NCI-H524 treated with DMSO at 0.1 percent for 48 hours (cell line): ENCODE measurements around the gene CTAGE6.
"Not testable (repeated sequence)": the region's sequence is repeated elsewhere in the genome, so short reads cannot be mapped to it uniquely, and the experiment has no call there.

ENCODE experiments used
- DNase-seq: peaks from one replicate; lab custom pipeline; 2025; lab: John Stamatoyannopoulos, UW

The CTAGE6 gene

DNA sequence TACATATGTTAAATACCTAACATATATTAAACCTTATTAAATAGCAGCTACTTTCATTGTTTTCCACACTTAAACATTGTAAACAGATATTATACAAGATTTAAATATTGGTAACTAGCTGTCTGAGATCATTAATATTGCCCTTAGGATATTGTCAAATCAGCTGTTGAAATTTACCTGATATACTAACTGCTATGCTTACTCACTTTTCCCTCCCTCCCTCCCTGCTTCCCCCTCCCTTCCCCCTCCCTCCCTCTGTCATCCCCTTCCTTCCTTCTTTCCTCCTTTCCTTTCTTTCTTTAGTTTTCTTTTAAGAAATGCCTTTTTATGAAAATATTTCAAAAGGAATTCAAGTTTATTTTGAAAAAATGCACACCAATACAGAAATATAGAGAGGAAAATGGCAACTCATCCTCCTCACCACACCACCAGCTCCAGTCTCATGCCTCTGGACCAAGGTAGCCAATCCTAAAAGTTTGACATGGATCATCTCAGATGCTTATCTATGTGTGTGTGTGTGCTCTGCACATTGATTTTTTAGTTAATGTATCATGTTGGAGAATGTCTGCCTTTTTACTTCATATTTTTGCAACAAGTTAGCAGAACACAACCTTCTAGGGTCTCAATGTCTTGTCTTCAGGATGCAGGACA lies 41.8 kb downstream of the CTAGE6 start:
- not testable (repeated sequence) for DNase-seq

DNA sequence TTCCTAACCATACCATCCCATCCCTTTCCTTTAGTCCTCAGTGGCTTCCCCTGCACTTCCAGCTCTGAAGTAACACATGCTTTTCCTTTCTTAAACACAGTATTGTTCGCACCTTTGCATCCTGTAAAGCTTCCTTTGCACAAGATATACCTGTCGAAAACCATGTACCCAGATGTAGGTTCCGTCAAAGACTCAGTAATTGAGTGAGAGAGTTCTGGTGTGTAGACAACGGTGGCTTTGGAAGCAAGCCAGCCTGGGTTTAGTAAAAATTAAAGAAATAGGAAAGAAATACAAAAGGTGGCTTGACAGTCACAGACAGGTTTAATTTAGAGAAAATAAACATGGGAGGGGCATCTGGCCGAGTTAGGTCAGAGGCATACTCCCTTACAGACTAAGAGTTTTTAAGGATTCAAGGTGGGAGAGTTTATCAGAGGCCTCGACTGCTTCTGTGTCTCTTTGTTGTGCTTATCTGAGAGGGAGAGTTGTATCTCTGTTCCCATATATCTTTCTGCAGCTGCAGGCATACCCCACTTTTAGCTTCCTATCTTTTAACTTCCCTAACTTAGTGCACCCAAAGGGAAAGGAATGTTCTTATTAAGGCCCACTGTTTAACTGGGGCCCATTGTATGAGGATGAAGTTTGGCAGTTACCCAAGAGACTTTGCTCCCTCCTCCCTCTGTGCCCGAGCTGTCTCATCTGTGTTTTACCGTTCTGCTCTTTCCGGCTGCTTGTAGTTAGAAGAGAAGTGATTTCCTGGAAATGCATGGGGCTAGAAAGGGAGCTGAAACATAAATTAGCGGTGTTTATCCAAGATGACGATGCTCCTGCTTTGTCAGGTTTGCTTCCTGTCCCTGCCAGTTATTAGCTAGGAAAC lies 42.7 kb downstream of the CTAGE6 start:
- not testable (repeated sequence) for DNase-seq

DNA sequence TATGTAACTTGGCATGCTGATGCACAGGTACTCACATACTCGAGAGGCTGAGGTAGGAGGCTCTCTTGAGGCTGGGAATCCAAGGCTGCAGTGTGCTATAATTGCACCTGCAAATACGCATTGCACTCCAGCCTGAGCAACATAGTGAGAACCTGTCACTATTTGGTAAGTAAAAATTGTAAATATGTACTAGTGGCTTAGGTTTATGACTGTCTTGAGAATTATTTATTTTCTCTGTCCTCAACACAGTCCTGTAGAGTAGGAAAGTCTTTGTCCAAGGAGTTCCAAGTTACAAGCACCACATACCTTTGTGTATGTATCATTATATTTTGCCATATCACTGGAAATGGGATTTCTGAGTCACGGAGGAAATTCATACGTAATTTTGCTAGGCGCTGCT lies 45.1 kb downstream of the CTAGE6 start:
- DNase-seq, result not testable (repeated sequence)

GRCh38 chr7:143711727-143712324 lies 45.7 kb downstream of the CTAGE6 start:
- not testable (repeated sequence) for DNase-seq

DNA sequence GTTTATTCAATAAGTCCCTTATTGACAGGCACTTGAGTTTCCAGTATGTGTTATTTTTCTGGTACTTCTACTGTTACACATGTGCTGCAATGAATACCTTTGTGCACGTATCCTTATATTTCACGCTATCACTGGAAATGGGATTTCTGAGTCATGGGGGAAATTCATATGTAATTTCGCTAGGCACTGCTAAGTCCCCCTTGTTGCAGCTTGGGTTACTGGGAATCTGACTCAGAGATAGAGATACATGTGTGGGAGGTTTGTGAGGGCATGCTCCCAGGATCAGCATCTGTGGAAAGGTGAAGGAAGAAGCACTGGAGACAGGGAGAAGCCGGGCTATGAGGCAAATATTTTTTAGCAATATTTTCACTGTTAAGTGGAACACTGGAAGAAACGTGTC lies 47.6 kb downstream of the CTAGE6 start:
- not testable (repeated sequence) for DNase-seq
